Activated T-helper 1 cell treated with anti-CD3 and anti-CD28 coated beads, Interleukin-12 subunit alpha, Interleukin-12 subunit beta, Interleukin-2, Interleukin-4 antibody, amounts not matched to agents 30 ng/mL and 10 ng/mL and 1 ng/mL, durations not matched to agents 14 hours and 24 hours and 36 hours (primary cell): Measurements from ENCODE around the gene KLK2. TPM values are rescaled to one million over a fixed set of nuclear protein-coding genes. Genes with fewer than 3 reads are reported as not detected.

Experiments used
- DNase-seq: peaks from one replicate; pipeline ENCODE4 v3.0.0; 2021; ENCODE audit warnings: low spot score
- H3K27ac Mint-ChIP-seq: one replicate; pipeline ENCODE4 v1.8.0; 2021; ENCODE audit warnings: mild to moderate bottlenecking, mixed read lengths
- H3K27me3 Mint-ChIP-seq: one replicate; pipeline ENCODE4 v1.8.0; 2022; ENCODE audit warnings: mild to moderate bottlenecking, moderate library complexity, mixed read lengths; ENCODE audit not compliant: insufficient read depth
- H3K36me3 Mint-ChIP-seq: one replicate; pipeline ENCODE4 v1.8.0; 2021; ENCODE audit warnings: low read depth, mixed read lengths
- H3K4me1 Mint-ChIP-seq: one replicate; pipeline ENCODE4 v1.8.0; 2021; ENCODE audit warnings: low read depth, mixed read lengths
- H3K4me3 Mint-ChIP-seq: one replicate; pipeline ENCODE4 v1.8.0; 2021; ENCODE audit warnings: mild to moderate bottlenecking, moderate library complexity, mixed read lengths
- H3K9me3 Mint-ChIP-seq: one replicate; pipeline ENCODE4 v1.8.0; 2021; ENCODE audit warnings: mixed read lengths
- intact Hi-C: fragments of 100-400 bp; cut with micrococcal nuclease; formaldehyde crosslinking; loops from one replicate; pipeline ENCODE4 v1.15.1; 2024
- total RNA-seq: library from RNA; stranded (reverse); gene quantifications from 2 replicates; pipeline ENCODE4 v1.2.3, GENCODE V29; 2022

KLK2 gene
- total RNA-seq, 1 donor from 2014 or later, result not detected

DNA sequence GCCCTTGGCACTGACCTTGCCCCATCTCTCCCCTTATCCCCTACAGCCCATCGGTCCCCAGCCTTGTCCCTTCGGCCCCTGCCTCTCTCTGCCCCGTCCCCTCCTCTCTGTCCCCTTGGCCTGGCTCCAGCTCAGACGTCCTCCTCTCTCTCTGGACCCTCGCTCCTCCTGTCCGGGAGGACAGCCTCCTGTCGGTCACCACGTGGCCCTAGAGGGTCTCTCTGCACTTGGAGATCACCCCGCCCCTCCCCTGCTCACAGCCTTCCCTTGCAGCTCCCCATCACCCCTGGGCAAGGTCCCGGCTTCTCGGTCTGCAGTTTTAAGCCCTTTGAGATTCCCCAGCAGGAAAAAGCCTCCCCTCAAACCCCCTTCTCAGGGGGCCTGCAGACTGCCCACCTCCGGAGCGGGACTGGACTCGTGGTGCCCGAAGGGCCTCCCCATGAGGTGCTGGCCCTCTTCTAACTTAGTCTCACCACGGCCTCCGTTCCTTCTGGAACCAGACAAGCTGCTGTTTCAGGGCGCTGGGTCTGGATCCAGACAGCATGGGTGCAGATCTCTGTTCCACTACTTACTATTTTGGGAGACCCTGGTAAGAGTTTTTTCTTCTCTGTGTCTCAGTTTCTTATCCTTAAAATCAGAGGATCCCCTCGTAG is 36.6 kb upstream of the KLK2 start:
- Mint-ChIP-seq H3K27me3 (peaks cover 29% of the 10 kb centered on the region), H3K4me3 (peak overlapping the region; percentile 84), H3K36me3 (no peaks in the 10 kb centered on the region), H3K9me3 (no peaks in the 10 kb centered on the region), H3K4me1 (peaks cover 16% of the 10 kb centered on the region), H3K27ac (peak overlapping the region; percentile 32)
- no peak for DNase-seq
- intact Hi-C loops, result loop anchor here (1.0 kb wide), 2 partner anchors 19 to 32 kb away; no protein-coding TSS in a partner anchor

DNA sequence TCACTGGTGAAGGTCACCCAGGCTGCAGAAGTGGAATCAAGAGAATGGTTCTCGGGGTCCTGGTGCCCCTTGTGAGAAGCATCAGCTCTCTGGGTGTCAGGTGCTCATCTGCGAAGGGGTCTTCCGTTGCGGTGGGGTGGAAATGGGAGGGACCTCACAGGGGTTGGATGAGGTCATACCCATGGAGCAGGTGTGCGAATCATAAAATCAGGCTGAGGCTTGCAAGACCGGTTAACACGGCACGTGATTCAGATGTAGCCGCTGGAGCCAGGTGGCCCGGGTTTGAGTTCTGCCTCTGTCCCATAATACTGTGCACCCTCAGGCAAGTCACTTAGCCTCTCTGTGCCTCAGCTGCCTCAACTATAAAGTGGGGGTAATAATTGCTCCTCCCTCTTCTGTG is 35.9 kb upstream of the KLK2 start:
- peak overlapping the region; percentile 84 for H3K4me3 Mint-ChIP-seq
- peaks cover 28% of the 10 kb centered on the region for H3K27me3 Mint-ChIP-seq
- no peak for DNase-seq
- intact Hi-C loops, result no loop called here
- H3K36me3 Mint-ChIP-seq, result no peaks in the 10 kb centered on the region
- H3K9me3 Mint-ChIP-seq, result no peaks in the 10 kb centered on the region
- peaks cover 16% of the 10 kb centered on the region for H3K4me1 Mint-ChIP-seq
- peak overlapping the region; percentile 32 for H3K27ac Mint-ChIP-seq

GRCh38 chr19:50838239-50838638 is 35.0 kb upstream of the KLK2 start:
- peak overlapping the region; percentile 17 for H3K4me3 Mint-ChIP-seq
- DNase-seq, result no peak
- H3K9me3 Mint-ChIP-seq, result no peaks in the 10 kb centered on the region
- no peaks in the 10 kb centered on the region for H3K36me3 Mint-ChIP-seq
- intact Hi-C loops, result no loop called here
- peaks cover 16% of the 10 kb centered on the region for H3K4me1 Mint-ChIP-seq
- no peak overlapping the region for H3K27ac Mint-ChIP-seq
- H3K27me3 Mint-ChIP-seq, result peaks cover 23% of the 10 kb centered on the region

DNA sequence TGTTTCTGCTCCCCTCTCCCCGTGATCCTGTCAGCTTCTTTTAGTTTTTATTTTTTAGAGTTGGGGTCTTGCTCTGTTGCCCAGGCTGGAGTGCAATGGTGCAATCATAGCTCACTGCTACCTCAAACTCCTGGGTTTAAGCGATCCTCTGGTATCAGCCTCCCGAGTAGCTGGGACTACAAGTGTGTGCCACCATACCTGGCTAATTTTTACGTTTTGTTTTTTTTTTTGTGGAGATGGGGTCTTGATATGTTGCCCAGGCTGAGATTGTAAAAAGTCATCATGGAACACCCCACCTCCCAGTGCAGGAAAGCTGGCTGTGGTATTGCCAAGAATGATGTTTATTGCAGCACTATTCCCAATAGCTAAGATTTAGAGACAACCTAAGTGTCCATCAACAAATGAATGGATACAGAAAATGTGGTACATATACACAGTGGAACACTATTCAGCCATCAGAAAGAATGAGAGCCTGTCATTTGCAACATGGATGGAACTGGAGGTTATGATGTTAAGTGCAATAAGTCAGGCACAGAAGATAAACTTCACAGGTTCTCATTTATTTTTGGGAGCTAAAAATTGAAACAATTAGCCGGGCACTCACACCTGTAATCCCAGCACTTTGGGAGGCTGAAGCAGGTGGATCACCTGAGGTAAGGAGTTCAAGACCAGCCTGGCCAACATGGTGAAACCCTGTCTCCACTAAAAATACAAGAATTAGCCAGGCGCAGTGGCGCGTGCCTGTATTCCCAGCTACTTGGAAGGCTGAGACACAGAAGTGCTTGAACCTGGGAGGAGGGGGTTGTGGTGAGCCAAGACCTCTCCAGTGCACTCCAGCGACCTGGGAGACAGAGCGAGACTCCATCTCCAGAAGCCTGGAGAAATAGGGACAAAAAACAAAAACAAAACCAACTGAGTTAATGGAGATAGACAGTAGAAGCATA is 33.3 kb upstream of the KLK2 start:
- no peaks in the 10 kb centered on the region for H3K9me3 Mint-ChIP-seq
- H3K4me1 Mint-ChIP-seq, result peaks cover 16% of the 10 kb centered on the region

DNA sequence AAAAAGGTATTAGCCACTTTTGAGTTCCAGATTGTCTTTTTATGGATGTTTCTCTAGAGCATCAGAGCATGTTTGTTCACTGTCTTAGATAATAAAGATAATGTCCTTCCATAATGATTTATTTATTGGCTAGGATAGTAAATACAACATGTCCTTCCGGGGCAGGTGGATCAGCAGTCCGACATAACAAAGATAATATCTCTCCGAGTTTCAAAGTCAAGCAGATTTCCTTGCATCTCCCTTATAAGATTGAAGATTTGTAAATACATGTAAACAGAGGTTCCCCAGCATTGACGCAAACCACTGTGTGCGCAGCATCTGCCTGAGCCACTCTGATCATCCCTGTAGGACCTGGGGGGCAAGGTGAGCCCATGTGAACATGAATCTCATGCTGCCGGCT is 31.1 kb upstream of the KLK2 start:
- intact Hi-C loops, result no loop called here
- H3K27ac Mint-ChIP-seq, result no peak overlapping the region

More for the DNA sequence above, 33.3 kb upstream of the KLK2 start:
- intact Hi-C loops, result no loop called here
- no peak for DNase-seq
- no peak overlapping the region for H3K27ac Mint-ChIP-seq
- no peak overlapping the region for H3K4me3 Mint-ChIP-seq
- no peaks in the 10 kb centered on the region for H3K36me3 Mint-ChIP-seq
- H3K27me3 Mint-ChIP-seq, result peaks cover 19% of the 10 kb centered on the region

GRCh38 chr19:50843205-50843604 is 30.0 kb upstream of the KLK2 start:
- intact Hi-C loops, result no loop called here
- H3K4me1 Mint-ChIP-seq, result peaks cover 2% of the 10 kb centered on the region

More for the DNA sequence above, 31.1 kb upstream of the KLK2 start:
- DNase-seq, result no peak
- Mint-ChIP-seq H3K4me1 (peaks cover 5% of the 10 kb centered on the region), H3K9me3 (no peaks in the 10 kb centered on the region), H3K27me3 (peaks cover 19% of the 10 kb centered on the region), H3K36me3 (no peaks in the 10 kb centered on the region), H3K4me3 (no peak overlapping the region)

GRCh38 chr19:50843701-50844221 is 29.5 kb upstream of the KLK2 start:
- no peaks in the 10 kb centered on the region for H3K4me1 Mint-ChIP-seq
- no peak overlapping the region for H3K4me3 Mint-ChIP-seq
- DNase-seq, result no peak
- no peaks in the 10 kb centered on the region for H3K9me3 Mint-ChIP-seq
- H3K27ac Mint-ChIP-seq, result no peak overlapping the region
- H3K36me3 Mint-ChIP-seq, result no peaks in the 10 kb centered on the region
- H3K27me3 Mint-ChIP-seq, result peaks cover 15% of the 10 kb centered on the region
- intact Hi-C loops, result no loop called here

More at GRCh38 chr19:50843205-50843604, 30.0 kb upstream of the KLK2 start:
- no peak for DNase-seq
- H3K4me3 Mint-ChIP-seq, result no peak overlapping the region
- H3K27ac Mint-ChIP-seq, result no peak overlapping the region
- H3K9me3 Mint-ChIP-seq, result no peaks in the 10 kb centered on the region
- no peaks in the 10 kb centered on the region for H3K36me3 Mint-ChIP-seq
- peaks cover 17% of the 10 kb centered on the region for H3K27me3 Mint-ChIP-seq

GRCh38 chr19:50844296-50844935 is 28.8 kb upstream of the KLK2 start:
- no peak overlapping the region for H3K27ac Mint-ChIP-seq

GRCh38 chr19:50850738-50851137 is 22.5 kb upstream of the KLK2 start:
- no peak for DNase-seq
- no peak overlapping the region for H3K4me3 Mint-ChIP-seq
- no peaks in the 10 kb centered on the region for H3K9me3 Mint-ChIP-seq
- intact Hi-C loops, result no loop called here
- peaks cover 7% of the 10 kb centered on the region for H3K27me3 Mint-ChIP-seq
- no peaks in the 10 kb centered on the region for H3K36me3 Mint-ChIP-seq
- H3K4me1 Mint-ChIP-seq, result no peaks in the 10 kb centered on the region
- no peak overlapping the region for H3K27ac Mint-ChIP-seq

More at GRCh38 chr19:50844296-50844935, 28.8 kb upstream of the KLK2 start:
- DNase-seq, result no peak
- peaks cover 15% of the 10 kb centered on the region for H3K27me3 Mint-ChIP-seq
- intact Hi-C loops, result no loop called here
- H3K4me1 Mint-ChIP-seq, result no peaks in the 10 kb centered on the region
- no peaks in the 10 kb centered on the region for H3K36me3 Mint-ChIP-seq
- no peak overlapping the region for H3K4me3 Mint-ChIP-seq
- H3K9me3 Mint-ChIP-seq, result no peaks in the 10 kb centered on the region

- Mint-ChIP-seq H3K4me1 (no peaks in the 10 kb centered on the region), H3K27me3 (peaks cover 9% of the 10 kb centered on the region), H3K4me3 (no peak overlapping the region), H3K36me3 (no peaks in the 10 kb centered on the region), H3K9me3 (no peaks in the 10 kb centered on the region), H3K27ac (no peak overlapping the region)
- no peak for DNase-seq
- intact Hi-C loops, result no loop called here
Measured at GRCh38 chr19:50851620-50852019, 21.6 kb upstream of the KLK2 start.

- Mint-ChIP-seq H3K4me3 (no peak within 1 kb of the TSS), H3K4me1 (no peaks in the 10 kb centered on the region), H3K36me3 (no peaks in the 10 kb centered on the region), H3K27me3 (peaks cover 15% of the 10 kb centered on the region), H3K9me3 (no peaks in the 10 kb centered on the region), H3K27ac (no peak within 1 kb of the TSS)
- intact Hi-C loops, result no loop called here
- no peak for DNase-seq
Measured at GRCh38 chr19:50854636-50855410, 18.4 kb upstream of the KLK2 start, which contains the start of gene KLK3. Gene KLK3, plus strand, starts transcription at chr19:50854915. Its CDS starts 41 bp downstream, at chr19:50854956.

GRCh38 chr19:50857366-50857765 is 15.9 kb upstream of the KLK2 start:
- no peak overlapping the region for H3K4me3 Mint-ChIP-seq
- no peaks in the 10 kb centered on the region for H3K4me1 Mint-ChIP-seq
- no peak for DNase-seq
- no peak overlapping the region for H3K27ac Mint-ChIP-seq
- intact Hi-C loops, result no loop called here
- H3K9me3 Mint-ChIP-seq, result peaks cover 13% of the 10 kb centered on the region
- peaks cover 12% of the 10 kb centered on the region for H3K27me3 Mint-ChIP-seq
- H3K36me3 Mint-ChIP-seq, result no peaks in the 10 kb centered on the region
